ENCODE data around the gene CNGA3. TPM values are rescaled to one million over a fixed set of nuclear protein-coding genes. Genes with fewer than 3 reads are reported as not detected.

CNGA3 gene
- total RNA-seq, 2 experiments from 2014 or later, result not detected

DNA sequence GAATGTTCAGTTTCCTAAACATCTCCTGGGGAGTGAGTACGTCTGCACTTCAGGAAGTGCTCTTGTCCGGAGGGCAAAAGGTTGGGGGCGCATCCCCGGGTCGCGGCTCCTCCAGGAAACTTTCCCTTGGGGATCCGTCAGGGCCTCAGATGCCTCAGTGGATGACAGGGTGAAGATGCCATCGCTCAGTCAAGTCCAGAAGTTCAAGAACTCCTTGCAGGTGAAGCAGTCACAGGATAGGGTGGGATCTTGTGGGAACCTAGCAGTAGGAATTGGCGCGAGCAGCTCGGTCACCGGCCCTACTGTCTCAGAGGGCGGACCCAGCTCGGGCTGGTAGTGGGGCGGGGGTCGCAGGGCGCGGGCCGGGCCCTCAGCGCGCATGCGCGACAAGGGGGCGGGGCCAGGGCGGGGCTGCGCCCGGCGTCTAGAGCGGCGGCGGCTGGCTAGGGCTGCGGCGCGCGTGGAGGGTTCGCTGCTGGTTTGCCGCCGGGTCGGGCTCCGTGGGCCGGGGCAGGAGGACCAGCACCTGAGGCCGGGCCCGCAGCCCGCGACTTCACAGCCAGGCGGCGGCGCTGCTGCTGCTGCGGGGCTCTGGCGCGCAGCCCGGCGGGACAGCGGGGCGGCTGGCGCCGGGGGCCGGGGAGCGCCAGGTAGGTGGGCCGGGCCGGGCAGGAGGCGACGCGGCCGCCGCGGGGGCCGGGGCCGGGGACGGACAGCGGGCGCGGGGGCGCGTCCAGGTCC lies 98.3 kb downstream of the CNGA3 start, which contains the start of gene INPP4A:
TSS of gene INPP4A (plus strand) at position 423 of the 741 bp plus-strand sequence. CDS start 75,191 bp downstream, outside the sequence.
- no peaks in the 10 kb centered on the region for H3K9me3 ChIP-seq (ENCODE audit: low read length)
- H4K20me1 ChIP-seq (ENCODE audit: insufficient read depth, low read length), result peaks cover 9% of the 10 kb centered on the region; the same call in 1 of the 2 replicates
- no peaks in the 10 kb centered on the region for H3K36me3 ChIP-seq (ENCODE audit: insufficient read depth, low read length)
- no peak within 1 kb of the TSS for H3K27ac ChIP-seq (ENCODE audit: low read depth, low read length, poor library complexity, severe bottlenecking)
- CTCF ChIA-PET (ENCODE audit: unreplicated experiment), result no interaction called here
- DNase-seq (ENCODE audit: low spot score), result peak; percentile 85
- H2AFZ ChIP-seq (ENCODE audit: low read length), result peak within 1 kb of the TSS; percentile 100
- H3K79me2 ChIP-seq (ENCODE audit: insufficient read depth, low read depth, low read length), result peaks cover 25% of the 10 kb centered on the region; the same call in 1 of the 2 replicates
- POLR2A ChIA-PET, result interaction anchor here (0.6 to 0.7 kb wide), 2 partner anchors 25 to 110 kb away, joined by 4 to 6 read pairs; no protein-coding TSS in a partner anchor
- TF ChIP-seq EZH2phosphoT487 (IDR thresholded peaks at IDR 0.05; ENCODE audit: borderline replicate concordance, low read depth, low read length), result no peak
- peak; percentile 28; the same call in 1 of the 2 replicates for TF ChIP-seq CTCF (conservative IDR thresholded peaks at IDR 0.05; ENCODE audit: low read length)
- H3K9me2 ChIP-seq (ENCODE audit: insufficient read depth, low read length), result no peaks in the 10 kb centered on the region
- peak within 1 kb of the TSS; percentile 97 for H3K4me2 ChIP-seq (ENCODE audit: low read length)
- peaks cover 22% of the 10 kb centered on the region for H3K4me1 ChIP-seq (ENCODE audit: insufficient read depth, low read length, poor library complexity, severe bottlenecking)
- intact Hi-C loops (cut with micrococcal nuclease; ENCODE audit: unreplicated experiment), result loop anchor here (5.0 to 10.0 kb wide), 2 partner anchors 103 to 160 kb away; partner anchors contain the start of genes COA5 and UNC50
- no TSS peak for BruUV-seq (replicated peaks)
- peak within 1 kb of the TSS; percentile 87 for H3K4me3 ChIP-seq (ENCODE audit: low read depth, low read length, poor library complexity, severe bottlenecking)

DNA sequence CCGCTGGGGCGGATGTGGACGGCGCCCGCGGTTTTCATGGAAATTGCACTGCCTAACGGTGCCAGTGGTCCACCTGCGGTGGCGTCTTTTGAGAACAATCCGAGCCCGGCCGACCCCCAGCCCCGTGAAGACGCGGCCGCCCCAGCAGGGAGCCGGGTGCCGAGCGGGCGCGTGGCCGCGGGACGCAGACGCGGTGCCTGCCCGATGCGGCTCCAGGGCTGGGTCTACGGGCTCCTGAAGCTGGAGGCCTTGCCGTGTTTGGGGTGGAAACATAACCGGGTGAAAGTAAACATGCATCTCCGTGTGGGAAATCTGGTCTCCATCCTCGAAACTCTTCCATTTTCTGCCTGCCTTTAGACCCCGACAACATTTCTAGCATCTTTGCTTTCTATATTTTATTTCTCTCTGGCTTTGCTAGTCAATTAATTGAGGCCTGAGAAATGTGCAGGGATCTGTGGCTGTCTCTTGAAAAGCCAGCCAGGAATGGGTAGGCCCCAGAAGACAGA lies 99.0 kb downstream of the CNGA3 start:
- ChIA-PET POLR2A (no interaction called here), CTCF (ENCODE audit: unreplicated experiment) (no interaction called here)
- Histone ChIP-seq H3K4me1 (ENCODE audit: insufficient read depth, low read length, poor library complexity, severe bottlenecking) (peaks cover 22% of the 10 kb centered on the region), H3K9me3 (ENCODE audit: low read length) (no peaks in the 10 kb centered on the region), H3K4me3 (ENCODE audit: low read depth, low read length, poor library complexity, severe bottlenecking) (peak overlapping the region; percentile 87), H4K20me1 (ENCODE audit: insufficient read depth, low read length) (peaks cover 9% of the 10 kb centered on the region; the same call in 1 of the 2 replicates), H3K9me2 (ENCODE audit: insufficient read depth, low read length) (no peaks in the 10 kb centered on the region), H2AFZ (ENCODE audit: low read length) (peak overlapping the region; percentile 27; the same call in 1 of the 2 replicates), H3K79me2 (ENCODE audit: insufficient read depth, low read depth, low read length) (peaks cover 25% of the 10 kb centered on the region; the same call in 1 of the 2 replicates), H3K27ac (ENCODE audit: low read depth, low read length, poor library complexity, severe bottlenecking) (no peak overlapping the region), H3K4me2 (ENCODE audit: low read length) (peak overlapping the region; percentile 97), H3K36me3 (ENCODE audit: insufficient read depth, low read length) (no peaks in the 10 kb centered on the region)
- intact Hi-C loops (cut with micrococcal nuclease; ENCODE audit: unreplicated experiment), result loop anchor here (10.0 kb wide), 1 partner anchor 160 kb away; the partner anchor contains the start of genes COA5 and UNC50
- peak; percentile 50 for DNase-seq (ENCODE audit: low spot score)
- BruUV-seq (replicated peaks), result no TSS peak
- TF ChIP-seq CTCF (conservative IDR thresholded peaks at IDR 0.05; ENCODE audit: low read length) (no peak), EZH2phosphoT487 (IDR thresholded peaks at IDR 0.05; ENCODE audit: borderline replicate concordance, low read depth, low read length) (no peak)

Data from OCI-LY7 (cell line).